ENCODE measurements around the gene LRRC8D. TPM values are rescaled to one million over a fixed set of nuclear protein-coding genes. Genes with fewer than 3 reads are reported as not detected.

The LRRC8D gene
- total and polyA plus RNA-seq, 2 experiments from 2014 or later = 23.6 to 48.8 TPM

- Histone ChIP-seq H3K79me2 (replicated peaks; ENCODE audit: insufficient read depth) (peaks cover 48% of the 10 kb centered on the region), H3K4me2 (no peak overlapping the region), H3K9me2 (ENCODE audit: insufficient read depth) (no peaks in the 10 kb centered on the region), H3K4me1 (ENCODE audit: insufficient read depth) (peaks cover 46% of the 10 kb centered on the region), H3K27ac (ENCODE audit: low read depth) (peak overlapping the region; percentile 12; the same call in 1 of the 2 replicates), H3F3A (replicated peaks; ENCODE audit: low read depth) (0 out of 2 replicates have a peak, but pooled peaks cover 7% of the 10 kb centered on the region), H2AFZ (no peak overlapping the region), H3K4me3 (no peak overlapping the region), H3K27me3 (ENCODE audit: insufficient read depth) (no peaks in the 10 kb centered on the region), H4K20me1 (replicated peaks; ENCODE audit: insufficient read depth) (no peaks in the 10 kb centered on the region), H3K36me3 (ENCODE audit: insufficient read depth) (no peaks in the 10 kb centered on the region; the same call in 1 of the 2 replicates)
- DNase-seq (ENCODE audit: low spot score) (no peak), ATAC-seq (no peak)
- H3K27me3 Mint-ChIP-seq (ENCODE audit: insufficient read depth, low read depth, poor library complexity) = peaks cover 13% of the 10 kb centered on the region
- H3K4me3 Mint-ChIP-seq = no peak overlapping the region
- H3K4me1 Mint-ChIP-seq = peaks cover 86% of the 10 kb centered on the region
- no peaks in the 10 kb centered on the region; the same call in 2 of the 3 replicates for H3K36me3 Mint-ChIP-seq (ENCODE audit: low read depth)
- no peaks in the 10 kb centered on the region for H3K9me3 Mint-ChIP-seq
- H3K27ac Mint-ChIP-seq = 0 out of 2 replicates have a peak overlapping the region, but pooled peaks have one; percentile 22
- TF ChIP-seq NANOG (IDR thresholded peaks at IDR 0.05; ENCODE audit: borderline replicate concordance) (no peak), ZNF331 (CRISPR knock-in tag; IDR thresholded peaks at IDR 0.05; ENCODE audit: low read depth) (no peak), CREB1 (CRISPR knock-in tag; IDR thresholded peaks at IDR 0.05; ENCODE audit: low read depth) (no peak), ZNF462 (CRISPR knock-in tag; IDR thresholded peaks at IDR 0.05) (no peak), ETS1 (IDR thresholded peaks at IDR 0.05) (no peak), CTCF (conservative IDR thresholded peaks at IDR 0.05; ENCODE audit: low read depth in 2 of 2) (no peak), EZH2 (IDR thresholded peaks at IDR 0.05; ENCODE audit: low read depth, unreplicated experiment) (no peak), REST (IDR thresholded peaks at IDR 0.05; ENCODE audit: unreplicated experiment) (no peak), JUNB (IDR thresholded peaks at IDR 0.05; ENCODE audit: unreplicated experiment) (no peak), ZNF114 (CRISPR knock-in tag; IDR thresholded peaks at IDR 0.05) (no peak), POLR2AphosphoS5 (IDR thresholded peaks at IDR 0.05; ENCODE audit: low read depth) (no peak), STAT1 (IDR thresholded peaks at IDR 0.05; ENCODE audit: unreplicated experiment) (no peak), EZH2phosphoT487 (IDR thresholded peaks at IDR 0.05; ENCODE audit: unreplicated experiment) (no peak)
Observed at GRCh38 chr1:89901957-89902669, 81.3 kb downstream of the LRRC8D start.
